ENCODE results near the gene TRAPPC13. TPM values are rescaled to one million over a fixed set of nuclear protein-coding genes. Genes with fewer than 3 reads are reported as not detected.
A peak's percentile ranks its signal among the peaks of the same experiment; 100 is the strongest.

Gene TRAPPC13
- total and polyA plus RNA-seq, 2 donors (not counting 1 experiment from before 2014, with no cell fraction given) = 10.6 to 18.8 TPM

DNA sequence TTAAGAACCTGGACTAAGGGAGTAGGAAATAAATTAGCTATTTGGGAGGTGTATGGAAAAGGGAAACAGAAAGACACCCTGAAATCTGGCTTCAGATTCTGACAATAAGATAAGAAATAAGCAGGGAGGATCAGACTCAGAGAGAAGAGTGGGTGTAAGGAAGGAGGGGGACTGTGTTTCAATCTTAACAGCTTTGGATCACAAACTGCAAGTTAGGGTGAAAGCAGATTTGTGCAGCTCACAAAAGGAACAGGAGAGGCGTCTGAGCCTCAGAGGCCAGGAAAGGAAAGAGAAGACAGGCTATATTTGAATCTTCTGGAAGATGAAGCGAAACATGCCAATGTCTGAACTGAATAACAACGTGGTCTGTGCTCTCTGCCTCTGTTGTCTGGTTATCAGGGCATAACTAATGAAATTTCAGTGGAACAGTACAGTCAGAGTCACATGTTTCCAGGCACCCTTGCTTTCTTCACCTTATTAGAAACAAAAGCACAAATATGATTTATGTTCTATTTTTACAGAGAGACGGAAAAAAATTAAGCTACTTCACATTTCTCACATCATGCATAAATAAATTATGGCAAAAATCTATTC lies 70.4 kb downstream of the TRAPPC13 start:
- Histone ChIP-seq H3K36me3 (replicated peaks in 1 of 2; ENCODE audit: control extremely low read depth in 1 of 2, control insufficient read depth in 1 of 2, extremely low read depth in 1 of 2, insufficient read depth in 2 of 2, low read length in 1 of 2) (peaks cover 2 to 8% of the 10 kb centered on the region in 2 experiments), H3K27me3 (replicated peaks in 1 of 4; ENCODE audit: control extremely low read depth in 1 of 4, control insufficient read depth in 3 of 4, insufficient read depth in 4 of 4, low read length in 3 of 4) (no peaks in the 10 kb centered on the region), H3K9ac (ENCODE audit: low read length) (peak overlapping the region; percentile 2), H4K20me1 (ENCODE audit: control insufficient read depth, insufficient read depth, low read length, poor library complexity, severe bottlenecking) (no peaks in the 10 kb centered on the region), H3K4me1 (ENCODE audit: control insufficient read depth in 2 of 2, insufficient read depth in 2 of 2, low read length in 2 of 2) (peaks cover 18 to 23% of the 10 kb centered on the region in 2 donors), H3K4me2 (replicated peaks; ENCODE audit: low read depth, low read length, poor library complexity, severe bottlenecking) (peak overlapping the region; percentile 28), H3K4me3 (ENCODE audit: control extremely low read depth in 1 of 5, extremely low read depth in 1 of 5, insufficient read depth in 1 of 5, low read depth in 2 of 5, low read length in 4 of 5) (no peak overlapping the region), H3K9me3 (ENCODE audit: control extremely low read depth in 1 of 3, control insufficient read depth in 2 of 3, insufficient read depth in 1 of 3, low read length in 2 of 3) (no peaks in the 10 kb centered on the region), H2AFZ (ENCODE audit: insufficient read depth, low read depth, low read length, poor library complexity, severe bottlenecking) (no peak overlapping the region), H3K27ac (ENCODE audit: low read length in 2 of 2) (no peak overlapping the region), H3K79me2 (ENCODE audit: control insufficient read depth, insufficient read depth, low read length) (no peaks in the 10 kb centered on the region)
- TF ChIP-seq EZH2 (IDR thresholded peaks at IDR 0.05; ENCODE audit: borderline replicate concordance, insufficient read depth, low read depth, low read length, poor library complexity, severe bottlenecking) = no peak
- TF ChIP-seq, protein P1, sequence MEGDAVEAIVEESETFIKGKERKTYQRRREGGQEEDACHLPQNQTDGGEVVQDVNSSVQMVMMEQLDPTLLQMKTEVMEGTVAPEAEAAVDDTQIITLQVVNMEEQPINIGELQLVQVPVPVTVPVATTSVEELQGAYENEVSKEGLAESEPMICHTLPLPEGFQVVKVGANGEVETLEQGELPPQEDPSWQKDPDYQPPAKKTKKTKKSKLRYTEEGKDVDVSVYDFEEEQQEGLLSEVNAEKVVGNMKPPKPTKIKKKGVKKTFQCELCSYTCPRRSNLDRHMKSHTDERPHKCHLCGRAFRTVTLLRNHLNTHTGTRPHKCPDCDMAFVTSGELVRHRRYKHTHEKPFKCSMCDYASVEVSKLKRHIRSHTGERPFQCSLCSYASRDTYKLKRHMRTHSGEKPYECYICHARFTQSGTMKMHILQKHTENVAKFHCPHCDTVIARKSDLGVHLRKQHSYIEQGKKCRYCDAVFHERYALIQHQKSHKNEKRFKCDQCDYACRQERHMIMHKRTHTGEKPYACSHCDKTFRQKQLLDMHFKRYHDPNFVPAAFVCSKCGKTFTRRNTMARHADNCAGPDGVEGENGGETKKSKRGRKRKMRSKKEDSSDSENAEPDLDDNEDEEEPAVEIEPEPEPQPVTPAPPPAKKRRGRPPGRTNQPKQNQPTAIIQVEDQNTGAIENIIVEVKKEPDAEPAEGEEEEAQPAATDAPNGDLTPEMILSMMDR (IDR thresholded peaks at IDR 0.05) = no peak
- intact Hi-C loops (cut with micrococcal nuclease) = no loop called here
- ChIA-PET CTCF (interaction anchor here (0.6 kb wide), 1 partner anchor 18 kb away, joined by 4 read pairs; no protein-coding TSS in a partner anchor), POLR2A (no interaction called here)
- ATAC-seq (ENCODE audit: low read depth) (peak; percentile 60), DNase-seq (no peak)
- WGBS (ENCODE audit: insufficient coverage) = 65% methylated on average over 2 of the region's 4 CpGs
- H3K4me3 Mint-ChIP-seq = no peak overlapping the region
- H3K27me3 Mint-ChIP-seq = no peaks in the 10 kb centered on the region
- H3K27ac Mint-ChIP-seq = no peak overlapping the region
- H3K4me1 Mint-ChIP-seq = peaks cover 18% of the 10 kb centered on the region
- no peaks in the 10 kb centered on the region for H3K9me3 Mint-ChIP-seq (ENCODE audit: insufficient read depth)

GRCh38 chr5:65695896-65696295 lies 71.1 kb downstream of the TRAPPC13 start:
- ChIA-PET CTCF (interaction anchor here (0.6 kb wide), 1 partner anchor 19 kb away, joined by 4 read pairs; no protein-coding TSS in a partner anchor), POLR2A (no interaction called here)
- ATAC-seq (ENCODE audit: low read depth) = no peak
- no peak overlapping the region for H3K4me3 ChIP-seq (ENCODE audit: control extremely low read depth in 1 of 5, extremely low read depth in 1 of 5, insufficient read depth in 1 of 5, low read depth in 2 of 5, low read length in 4 of 5)
- H2AFZ ChIP-seq (ENCODE audit: insufficient read depth, low read depth, low read length, poor library complexity, severe bottlenecking) = no peak overlapping the region
- no peak overlapping the region for H3K9ac ChIP-seq (ENCODE audit: low read length)
- no peaks in the 10 kb centered on the region for H3K27me3 ChIP-seq (replicated peaks in 1 of 4; ENCODE audit: control extremely low read depth in 1 of 4, control insufficient read depth in 3 of 4, insufficient read depth in 4 of 4, low read length in 3 of 4)
- Mint-ChIP-seq H3K4me1 (peaks cover 18% of the 10 kb centered on the region), H3K9me3 (ENCODE audit: insufficient read depth) (no peaks in the 10 kb centered on the region), H3K27ac (no peak overlapping the region), H3K4me3 (no peak overlapping the region), H3K27me3 (no peaks in the 10 kb centered on the region)
- H3K79me2 ChIP-seq (ENCODE audit: control insufficient read depth, insufficient read depth, low read length) = no peaks in the 10 kb centered on the region
- H3K36me3 ChIP-seq (replicated peaks in 1 of 2; ENCODE audit: control extremely low read depth in 1 of 2, control insufficient read depth in 1 of 2, extremely low read depth in 1 of 2, insufficient read depth in 2 of 2, low read length in 1 of 2) = peaks cover 2 to 8% of the 10 kb centered on the region in 2 experiments
- H3K4me2 ChIP-seq (replicated peaks; ENCODE audit: low read depth, low read length, poor library complexity, severe bottlenecking) = no peak overlapping the region
- intact Hi-C loops (cut with micrococcal nuclease) = no loop called here
- H4K20me1 ChIP-seq (ENCODE audit: control insufficient read depth, insufficient read depth, low read length, poor library complexity, severe bottlenecking) = no peaks in the 10 kb centered on the region
- H3K27ac ChIP-seq (ENCODE audit: low read length in 2 of 2) = no peak overlapping the region
- WGBS (ENCODE audit: insufficient coverage) = 100% methylated on average over 4 of the region's 4 CpGs
- H3K4me1 ChIP-seq (ENCODE audit: control insufficient read depth in 2 of 2, insufficient read depth in 2 of 2, low read length in 2 of 2) = peaks cover 18 to 23% of the 10 kb centered on the region in 2 donors
- H3K9me3 ChIP-seq (ENCODE audit: control extremely low read depth in 1 of 3, control insufficient read depth in 2 of 3, insufficient read depth in 1 of 3, low read length in 2 of 3) = no peaks in the 10 kb centered on the region
- DNase-seq = no peak
- no peak for TF ChIP-seq EZH2 (IDR thresholded peaks at IDR 0.05; ENCODE audit: borderline replicate concordance, insufficient read depth, low read depth, low read length, poor library complexity, severe bottlenecking)
- TF ChIP-seq, protein P1 (IDR thresholded peaks at IDR 0.05) = no peak

Measured in B cell (primary cell).